Ishikawa (cell line): ENCODE measurements around the gene RIMS4.

Source experiments
- CEBPB ChIP-seq: IDR thresholded peaks from 2 replicates; pipeline ENCODE4 v1.6.1; 2012
- CREB1 ChIP-seq: IDR thresholded peaks from 2 replicates; pipeline ENCODE4 v1.6.1; 2012; ENCODE audit warnings: low read depth
- EGR1 ChIP-seq: IDR thresholded peaks from 2 replicates; pipeline ENCODE4 v1.6.1; 2012
- EP300 ChIP-seq: IDR thresholded peaks from 2 replicates; pipeline ENCODE4 v1.6.1; 2012; ENCODE audit warnings: borderline replicate concordance
- FOXM1 ChIP-seq: IDR thresholded peaks from 2 replicates; pipeline ENCODE4 v1.6.1; 2012; ENCODE audit warnings: low read depth, borderline replicate concordance
- MAX ChIP-seq: IDR thresholded peaks from 2 replicates; pipeline ENCODE4 v1.6.1; 2012
- REST ChIP-seq: IDR thresholded peaks from 2 replicates; pipeline ENCODE4 v1.6.1; 2012; ENCODE audit warnings: low read depth, mild to moderate bottlenecking
- TAF1 ChIP-seq: IDR thresholded peaks from 2 replicates; pipeline ENCODE4 v1.6.1; 2012; ENCODE audit warnings: low read depth, mild to moderate bottlenecking
- TCF12 ChIP-seq: IDR thresholded peaks from 2 replicates; pipeline ENCODE4 v1.6.1; 2012; ENCODE audit warnings: low read depth
- YY1 ChIP-seq: IDR thresholded peaks from 2 replicates; pipeline ENCODE4 v1.6.1; 2012; ENCODE audit warnings: low read depth

GRCh38 chr20:44838521-44838920 is 28.2 kb upstream of the RIMS4 start:
- TF ChIP-seq CREB1 (no peak), EP300 (no peak), EGR1 (no peak), TAF1 (no peak), MAX (no peak), TCF12 (no peak), REST (no peak), CEBPB (no peak), YY1 (no peak), FOXM1 (no peak)
